GM23248 (cell line): ENCODE results near the gene ZC3H14. TPM values are rescaled to one million over a fixed set of nuclear protein-coding genes. Genes with fewer than 3 reads are reported as not detected.

ENCODE experiments used
- DNase-seq: peaks from one replicate; pipeline ENCODE4 v3.0.0-alpha.2; 2015
- H2AFZ ChIP-seq: fragments of 200-600 bp; sonication (generic); 2 replicates; pipeline ENCODE4 v1.6.1; 2016; ENCODE audit warnings: antibody characterized with exemption
- H3F3A ChIP-seq: fragments of 200-600 bp; sonication (generic); 2 replicates; pipeline ENCODE4 v1.6.1; 2016; ENCODE audit warnings: mild to moderate bottlenecking, antibody characterized with exemption, mixed run types; ENCODE audit not compliant: insufficient read depth
- H3K27ac ChIP-seq: fragments of 200-600 bp; sonication (generic); 2 replicates; pipeline ENCODE4 v1.5.1; 2016; ENCODE audit warnings: mild to moderate bottlenecking
- H3K27me3 ChIP-seq: fragments of 200-600 bp; sonication (generic); replicated peaks from 2 replicates; pipeline ENCODE4 v1.6.1; 2016; ENCODE audit warnings: mild to moderate bottlenecking; ENCODE audit not compliant: insufficient read depth
- H3K36me3 ChIP-seq: fragments of 200-600 bp; sonication (generic); 2 replicates; pipeline ENCODE4 v1.6.1; 2016; ENCODE audit warnings: low read depth, mild to moderate bottlenecking
- H3K4me1 ChIP-seq: fragments of 200-600 bp; sonication (generic); 2 replicates; pipeline ENCODE4 v1.6.1; 2016; ENCODE audit warnings: mild to moderate bottlenecking; ENCODE audit not compliant: insufficient read depth
- H3K4me2 ChIP-seq: fragments of 200-600 bp; sonication (generic); one replicate; pipeline ENCODE4 v1.6.1; 2016; ENCODE audit warnings: mild to moderate bottlenecking; ENCODE audit not compliant: unreplicated experiment
- H3K4me3 ChIP-seq: fragments of 200-600 bp; sonication (generic); 2 replicates; pipeline ENCODE4 v1.5.1; 2016; ENCODE audit warnings: mild to moderate bottlenecking
- H3K79me2 ChIP-seq: fragments of 200-600 bp; sonication (generic); 2 replicates; pipeline ENCODE4 v1.6.1; 2016; ENCODE audit warnings: mild to moderate bottlenecking; ENCODE audit not compliant: insufficient read depth
- H3K9ac ChIP-seq: fragments of 200-600 bp; sonication (generic); 2 replicates; pipeline ENCODE4 v1.6.1; 2016; ENCODE audit warnings: mild to moderate bottlenecking
- H3K9me2 ChIP-seq: fragments of 200-600 bp; sonication (generic); 2 replicates; pipeline ENCODE4 v1.6.1; 2016; ENCODE audit warnings: mixed run types, mild to moderate bottlenecking, moderate library complexity; ENCODE audit not compliant: insufficient read depth
- H3K9me3 ChIP-seq: fragments of 200-600 bp; sonication (generic); one replicate; pipeline ENCODE4 v1.6.1; 2017; ENCODE audit warnings: low read depth
- H4K20me1 ChIP-seq: fragments of 200-600 bp; sonication (generic); 2 replicates; pipeline ENCODE4 v1.6.0; 2016; ENCODE audit not compliant: insufficient read depth
- EZH2 ChIP-seq: fragments of 200-600 bp; sonication (generic); IDR thresholded peaks from 2 replicates; pipeline ENCODE4 v1.6.1; 2018; ENCODE audit warnings: antibody characterized with exemption, mild to moderate bottlenecking; ENCODE audit not compliant: insufficient read depth, poor library complexity, severe bottlenecking
- EZH2phosphoT487 ChIP-seq: fragments of 200-600 bp; sonication (generic); IDR thresholded peaks from 2 replicates; pipeline ENCODE4 v1.6.1; 2018; ENCODE audit warnings: antibody characterized with exemption, moderate library complexity, mild to moderate bottlenecking, low read depth; ENCODE audit not compliant: insufficient read depth
- WGBS, 2 experiments: methylation state at CpG; one replicate each; pipeline ENCODE4 v1.1.6; 2015 to 2017; ENCODE audit warnings: low lambda C conversion rate in 2 of 2, low coverage in 1 of 2; ENCODE audit errors: missing lambda C conversion rate in 2 of 2; 5-methylcytosine and 5-hydroxymethylcytosine counted together
- in situ Hi-C: fragments of 300-500 bp; cut with MboI; formaldehyde crosslinking; loops from 2 replicates; pipeline ENCODE4 v1.15.0; 2020
- polyA plus RNA-seq: library from polyadenylated mRNA; unstranded; fragments of >200 nt; fragmentation: Nextera tagmentation; extraction: Ambion mirVana; gene quantifications from 2 replicates; pipeline ENCODE4 v1.2.1, GENCODE V29; 2016
- total RNA-seq: library from RNA; depleted of rRNA; stranded (reverse); fragments of >200 nt; shearing (Covaris generic); gene quantifications from 2 replicates; pipeline ENCODE4 v1.2.3, GENCODE V29; 2014

Gene ZC3H14
- total and polyA plus RNA-seq, 2 experiments from 2014 or later: 65.6 to 70.0 TPM

DNA sequence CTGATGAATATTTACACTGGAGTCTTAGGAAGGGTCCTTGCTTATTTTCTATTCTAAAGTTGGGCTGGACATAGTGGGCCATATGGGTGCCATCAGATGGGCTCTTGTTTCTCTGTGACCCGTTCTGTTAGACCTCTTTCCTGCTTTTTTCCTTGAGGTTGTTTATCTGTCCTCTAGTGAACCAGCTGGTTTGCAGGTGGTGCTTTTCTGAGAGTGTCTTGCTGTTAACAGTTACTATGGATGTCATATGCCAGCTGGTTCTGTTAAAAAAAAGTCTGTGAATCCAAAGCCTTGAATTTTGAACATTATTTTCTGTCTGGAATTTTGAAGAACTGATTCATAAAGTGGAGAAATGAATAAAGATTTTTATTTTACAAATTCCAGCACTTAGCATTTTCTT lies 29.2 kb downstream of the ZC3H14 start:
- in situ Hi-C loops: no loop called here
- Histone ChIP-seq H3K79me2 (0 out of 2 replicates have a peak, but pooled peaks cover 13% of the 10 kb centered on the region), H3K4me3 (no peak overlapping the region), H3K36me3 (peaks cover 25% of the 10 kb centered on the region), H3K4me1 (no peaks in the 10 kb centered on the region), H2AFZ (no peak overlapping the region), H3K4me2 (no peak overlapping the region), H3K27ac (no peak overlapping the region), H3K9me3 (no peaks in the 10 kb centered on the region), H3F3A (no peaks in the 10 kb centered on the region), H3K9me2 (no peaks in the 10 kb centered on the region), H3K9ac (no peak overlapping the region), H3K27me3 (no peaks in the 10 kb centered on the region), H4K20me1 (no peaks in the 10 kb centered on the region)
- TF ChIP-seq EZH2 (no peak), EZH2phosphoT487 (no peak)
- WGBS, 2 experiments: 0 to 7% methylated on average over 1 of the region's 1 CpG
- DNase-seq: no peak

DNA sequence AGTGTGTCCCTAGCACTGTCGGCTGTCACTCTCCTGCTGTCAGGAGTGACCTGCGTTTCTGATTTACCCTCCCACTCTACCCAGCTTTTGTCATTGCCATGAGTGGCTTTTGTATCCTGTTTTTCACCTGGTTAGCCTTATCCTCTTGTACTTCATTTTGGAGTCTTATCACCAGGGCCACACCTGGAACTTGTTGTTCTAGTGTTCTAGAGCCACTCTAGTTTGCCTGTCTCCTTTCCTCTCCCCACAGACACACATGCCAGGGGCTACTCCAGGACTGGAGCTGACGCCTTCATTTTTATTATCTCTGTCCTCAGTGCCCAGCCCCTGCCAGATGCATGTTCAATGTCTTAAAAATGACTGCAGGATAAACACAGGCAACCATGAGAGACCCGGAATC lies 34.2 kb downstream of the ZC3H14 start:
- peaks cover 44% of the 10 kb centered on the region for H3K36me3 ChIP-seq

GRCh38 chr14:88597601-88598000 lies 34.8 kb downstream of the ZC3H14 start:
- WGBS, 2 experiments: 96 to 98% methylated on average over 4 of the region's 4 CpGs

More for the DNA sequence above, 34.2 kb downstream of the ZC3H14 start:
- Histone ChIP-seq H2AFZ (no peak overlapping the region), H3K27me3 (no peaks in the 10 kb centered on the region), H3K4me1 (no peaks in the 10 kb centered on the region), H3K4me2 (no peak overlapping the region), H3F3A (no peaks in the 10 kb centered on the region), H3K79me2 (peaks cover 13% of the 10 kb centered on the region; the same call in 1 of the 2 replicates), H4K20me1 (no peaks in the 10 kb centered on the region), H3K9me3 (no peaks in the 10 kb centered on the region), H3K27ac (no peak overlapping the region), H3K4me3 (no peak overlapping the region), H3K9me2 (no peaks in the 10 kb centered on the region), H3K9ac (no peak overlapping the region)
- WGBS, 2 experiments: 98% methylated on average over 4 of the region's 4 CpGs
- in situ Hi-C loops: no loop called here
- TF ChIP-seq EZH2 (no peak), EZH2phosphoT487 (no peak)
- DNase-seq: no peak

DNA sequence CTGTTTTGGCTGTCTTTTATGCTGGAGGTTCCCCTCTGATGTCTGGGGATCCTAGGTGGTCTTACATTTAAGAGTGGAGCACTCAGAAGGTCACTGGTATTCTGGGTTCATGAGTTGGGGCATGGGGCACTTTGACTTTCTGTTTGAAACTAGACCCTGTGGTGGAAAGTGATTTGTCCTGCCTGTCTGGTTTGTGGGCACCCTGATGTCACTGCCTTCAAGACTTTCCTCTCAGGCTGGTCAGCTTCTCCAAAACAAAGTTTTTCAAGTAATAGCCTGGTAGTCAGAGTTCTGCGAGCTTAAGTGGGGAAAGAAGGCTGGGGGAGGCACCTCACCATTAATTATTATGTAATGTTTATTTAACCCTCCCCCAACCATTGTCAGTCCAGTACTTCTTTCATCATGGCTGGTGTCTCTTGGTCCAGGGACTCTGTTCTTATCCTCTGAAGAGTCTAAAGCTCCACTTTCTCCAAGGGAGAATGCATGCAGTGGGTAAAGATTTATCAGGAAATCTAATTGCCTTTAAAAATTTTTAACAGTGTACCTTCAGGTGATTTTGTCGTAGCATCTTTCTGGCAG lies 35.3 kb downstream of the ZC3H14 start:
- WGBS, 2 experiments: 60 to 66% methylated on average over 2 of the region's 2 CpGs
- TF ChIP-seq EZH2 (no peak), EZH2phosphoT487 (no peak)
- peaks cover 13% of the 10 kb centered on the region; the same call in 1 of the 2 replicates for H3K79me2 ChIP-seq

More at GRCh38 chr14:88597601-88598000, 34.8 kb downstream of the ZC3H14 start:
- no peaks in the 10 kb centered on the region for H3K4me1 ChIP-seq
- no peak for DNase-seq
- no peaks in the 10 kb centered on the region for H3K27me3 ChIP-seq
- H3K36me3 ChIP-seq: peaks cover 47% of the 10 kb centered on the region
- H3K79me2 ChIP-seq: peaks cover 13% of the 10 kb centered on the region; the same call in 1 of the 2 replicates
- no peak overlapping the region for H3K27ac ChIP-seq
- H3K4me2 ChIP-seq: no peak overlapping the region
- no peaks in the 10 kb centered on the region for H3F3A ChIP-seq
- no peak for TF ChIP-seq EZH2
- TF ChIP-seq EZH2phosphoT487: no peak
- no peak overlapping the region for H2AFZ ChIP-seq
- H3K9ac ChIP-seq: no peak overlapping the region
- no peaks in the 10 kb centered on the region for H4K20me1 ChIP-seq
- H3K9me3 ChIP-seq: no peaks in the 10 kb centered on the region
- H3K9me2 ChIP-seq: no peaks in the 10 kb centered on the region
- H3K4me3 ChIP-seq: no peak overlapping the region
- in situ Hi-C loops: no loop called here

DNA sequence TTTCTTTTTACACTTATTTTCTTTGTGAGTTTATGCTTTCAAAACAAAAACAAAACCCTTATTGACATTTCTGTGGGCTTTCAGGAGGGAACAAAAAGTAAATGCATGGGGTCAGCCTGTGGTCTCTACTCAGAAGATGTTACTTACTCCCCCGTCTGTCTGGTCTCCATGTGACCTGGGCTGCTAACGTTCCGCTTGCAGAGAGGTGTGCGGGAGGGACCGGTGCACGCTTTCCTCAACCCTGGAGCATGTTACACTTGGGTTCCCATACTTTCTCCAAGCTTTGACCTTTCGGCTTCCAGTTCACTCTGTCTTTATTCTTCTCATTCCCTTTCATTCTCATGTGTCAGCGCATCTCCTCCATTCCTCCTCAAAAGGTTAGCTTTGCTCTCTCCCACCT lies 36.5 kb downstream of the ZC3H14 start:
- DNase-seq: no peak
- Histone ChIP-seq H2AFZ (no peak overlapping the region), H3K4me2 (no peak overlapping the region), H3K4me1 (no peaks in the 10 kb centered on the region), H3K27ac (no peak overlapping the region), H3K36me3 (peaks cover 49% of the 10 kb centered on the region; the same call in 1 of the 2 replicates), H3K9ac (no peak overlapping the region), H3K9me3 (no peaks in the 10 kb centered on the region), H3K79me2 (peaks cover 13% of the 10 kb centered on the region; the same call in 1 of the 2 replicates), H3F3A (no peaks in the 10 kb centered on the region), H3K9me2 (no peaks in the 10 kb centered on the region), H3K27me3 (no peaks in the 10 kb centered on the region), H4K20me1 (no peaks in the 10 kb centered on the region), H3K4me3 (no peak overlapping the region)
- in situ Hi-C loops: no loop called here
- 90 to 92% methylated on average over 8 of the region's 8 CpGs for WGBS, 2 experiments
- TF ChIP-seq EZH2phosphoT487 (no peak), EZH2 (no peak)

More for the DNA sequence above, 35.3 kb downstream of the ZC3H14 start:
- Histone ChIP-seq H3K9ac (no peak overlapping the region), H3K4me2 (no peak overlapping the region), H3K4me3 (no peak overlapping the region), H3F3A (no peaks in the 10 kb centered on the region), H4K20me1 (no peaks in the 10 kb centered on the region), H3K4me1 (no peaks in the 10 kb centered on the region), H3K27ac (no peak overlapping the region), H3K9me3 (no peaks in the 10 kb centered on the region), H3K36me3 (peaks cover 50% of the 10 kb centered on the region), H3K9me2 (no peaks in the 10 kb centered on the region), H2AFZ (no peak overlapping the region), H3K27me3 (no peaks in the 10 kb centered on the region)
- DNase-seq: no peak
- in situ Hi-C loops: no loop called here
